Measurements from ENCODE around the gene NUMBL. TPM values are rescaled to one million over a fixed set of nuclear protein-coding genes. Genes with fewer than 3 reads are reported as not detected.

Gene NUMBL
- total and polyA plus RNA-seq, 2 of the 13 experiments (the other 11 are each of a cell fraction or from before 2014, with no cell fraction given) = 0.49 to 2.3 TPM

GRCh38 chr19:40642051-40642706, 48.3 kb downstream of the NUMBL start (continued):
- TF ChIP-seq SMAD9 (CRISPR knock-in tag; IDR thresholded peaks at IDR 0.05) = no peak
- no peak for TF ChIP-seq TBX2 (CRISPR knock-in tag; IDR thresholded peaks at IDR 0.05; ENCODE audit: borderline replicate concordance)

- ATAC-seq (no peak), DNase-seq (ENCODE audit: low spot score) (no peak), FAIRE-seq (no peak)
- Histone ChIP-seq H2AFZ (ENCODE audit: low read length) (no peak overlapping the region), H3K4me2 (ENCODE audit: low read depth, low read length) (no peak overlapping the region), H3K4me3 (replicated peaks in 1 of 3; ENCODE audit: insufficient read depth in 1 of 3, low read depth in 2 of 3, low read length in 3 of 3) (no peak overlapping the region), H3K27me3 (ENCODE audit: control insufficient read depth in 1 of 2, insufficient read depth in 2 of 2, low read length in 2 of 2) (peaks cover 2 to 21% of the 10 kb centered on the region in 2 experiments; a peak in 2 of 5 replicates), H3K9me3 (ENCODE audit: low read length) (no peaks in the 10 kb centered on the region), H3K9ac (ENCODE audit: insufficient read depth, low read depth, low read length) (no peak overlapping the region), H3K4me1 (ENCODE audit: insufficient read depth, low read length) (peaks cover 8% of the 10 kb centered on the region; the same call in 1 of the 2 replicates), H3K36me3 (replicated peaks in 1 of 2; ENCODE audit: control insufficient read depth in 1 of 2, insufficient read depth in 2 of 2, low read length in 2 of 2) (no peaks in the 10 kb centered on the region), H3K79me2 (ENCODE audit: insufficient read depth, low read length) (no peaks in the 10 kb centered on the region), H3K27ac (ENCODE audit: extremely low read length, insufficient read depth, low read length) (no peak overlapping the region), H4K20me1 (ENCODE audit: insufficient read depth, low read length) (no peaks in the 10 kb centered on the region)
- ChIA-PET POLR2A (no interaction called here), CTCF (ENCODE audit: low intra/inter-chr PET ratio, low total read pairs) (no interaction called here)
- 46% methylated on average over 7 of the region's 7 CpGs for WGBS (ENCODE audit: low lambda C conversion rate)
- intact Hi-C loops (cut with micrococcal nuclease; ENCODE audit: unreplicated experiment) (no loop called here), in situ Hi-C loops (cut with HindIII; ENCODE audit: extremely low pct_ligation_motif_present, low pct_unique_long_range_greater_than_20kb) (no loop called here)
- no TSS peak for BruUV-seq (replicated peaks)
- TF ChIP-seq ZNF205 (CRISPR knock-in tag; IDR thresholded peaks at IDR 0.05) (no peak), ZFP36L2 (CRISPR knock-in tag; IDR thresholded peaks at IDR 0.05) (no peak), MZF1 (CRISPR knock-in tag; IDR thresholded peaks at IDR 0.05; ENCODE audit: borderline replicate concordance) (no peak), ZC3H13 (CRISPR knock-in tag; IDR thresholded peaks at IDR 0.05) (no peak), ZSCAN29 (CRISPR knock-in tag; conservative IDR thresholded peaks at IDR 0.05) (no peak), HNRNPUL1 (IDR thresholded peaks at IDR 0.05; ENCODE audit: low read depth, low read length) (no peak), MTA1 (CRISPR knock-in tag; IDR thresholded peaks at IDR 0.05; ENCODE audit: borderline replicate concordance) (no peak), SP5 (CRISPR knock-in tag; IDR thresholded peaks at IDR 0.05; ENCODE audit: borderline replicate concordance, low read depth) (no peak), NR1H2 (CRISPR knock-in tag; IDR thresholded peaks at IDR 0.05; ENCODE audit: borderline replicate concordance, low read depth) (no peak)
Observed at GRCh38 chr19:40641281-40641680, 49.2 kb downstream of the NUMBL start.

All from HepG2 (cell line).